ENCODE data around the gene PIGU.

GRCh38 chr20:34524426-34524825 lies 152.5 kb downstream of the PIGU start:
- TF ChIP-seq CTCF (IDR thresholded peaks at IDR 0.05; ENCODE audit: low read depth, low read length, missing input control) = no peak
- TF ChIP-seq YY1 (IDR thresholded peaks at IDR 0.05) = no peak
- no peak for TF ChIP-seq REST (IDR thresholded peaks at IDR 0.05)
- TF ChIP-seq MAX (IDR thresholded peaks at IDR 0.05) = no peak
- no peak for TF ChIP-seq HNF4G (IDR thresholded peaks at IDR 0.05)
- no peak for TF ChIP-seq RXRA (IDR thresholded peaks at IDR 0.05)
- TF ChIP-seq JUND (IDR thresholded peaks at IDR 0.05) = no peak
- TF ChIP-seq RAD21 (IDR thresholded peaks at IDR 0.05) = no peak
- no peak for TF ChIP-seq ATF3 (IDR thresholded peaks at IDR 0.05)
- no peak for TF ChIP-seq GABPA (IDR thresholded peaks at IDR 0.05 in 1 of 2, conservative IDR thresholded peaks at IDR 0.05 in 1 of 2)
- TF ChIP-seq TAF1 (conservative IDR thresholded peaks at IDR 0.05) = no peak
- no peak for TF ChIP-seq SP1 (IDR thresholded peaks at IDR 0.05)
- no peak for TF ChIP-seq EGR1 (IDR thresholded peaks at IDR 0.05; ENCODE audit: low read depth in 2 of 2)
